IMR-90 (cell line): ENCODE results near the gene WDR46. TPM values are rescaled to one million over a fixed set of nuclear protein-coding genes. Genes with fewer than 3 reads are reported as not detected.

Source experiments
- ATAC-seq: fragments of 200-7000 bp; cut with Tn5 transposase; 2 replicates; pipeline ENCODE4 v1.9.1; 2020; ENCODE audit warnings: low read depth, mild to moderate bottlenecking, moderate library complexity
- BruUV-seq: library from RNA; stranded (reverse); fragments of 400-500 nt; replicated peaks from 2 replicates; lab custom pipeline; 2021; lab: Mats Ljungman, UMichigan
- CTCF ChIA-PET: fragments of 300-600 bp; formaldehyde crosslinking; extraction: SDS; loops from one replicate; lab custom pipeline; 2021; ENCODE audit warnings: antibody characterized with exemption; lab: Yijun Ruan, JAX
- POLR2A ChIA-PET: fragments of 300-600 bp; sonication (Branson Sonifier 250); formaldehyde crosslinking; loops from one replicate; lab custom pipeline; 2022; ENCODE audit warnings: antibody characterized with exemption; ENCODE audit not compliant: unreplicated experiment; lab: Charles Lee
- DNase-seq: peaks from one replicate; pipeline ENCODE4 v3.0.0; 2013
- H2AFZ ChIP-seq: replicated peaks from 2 replicates; pipeline ENCODE3; 2013; ENCODE audit warnings: low read length, mild to moderate bottlenecking; ENCODE audit not compliant: poor library complexity
- H2AK5ac ChIP-seq: 2 replicates; pipeline ENCODE4 v1.6.1; 2013; ENCODE audit warnings: low read depth, low read length, inconsistent platforms
- H2AK9ac ChIP-seq: replicated peaks from 2 replicates; pipeline ENCODE3; 2013; ENCODE audit warnings: mild to moderate bottlenecking, low read depth, low read length, moderate library complexity; ENCODE audit not compliant: poor library complexity
- H2BK120ac ChIP-seq: 2 replicates; pipeline ENCODE4 v1.6.1; 2013; ENCODE audit warnings: low read depth, low read length, inconsistent platforms
- H2BK15ac ChIP-seq: 3 replicates; pipeline ENCODE4 v1.6.1; 2013; ENCODE audit warnings: low read depth, low read length, inconsistent platforms
- H2BK20ac ChIP-seq: 2 replicates; pipeline ENCODE4 v1.6.1; 2013; ENCODE audit warnings: low read depth, mild to moderate bottlenecking, inconsistent platforms, low read length, moderate library complexity
- H2BK5ac ChIP-seq: 2 replicates; pipeline ENCODE4 v1.6.1; 2013; ENCODE audit warnings: mild to moderate bottlenecking, low read depth, low read length, inconsistent platforms; ENCODE audit not compliant: poor library complexity, severe bottlenecking
- H3K14ac ChIP-seq: replicated peaks from 2 replicates; pipeline ENCODE4 v1.6.1; 2013; ENCODE audit warnings: low read depth, low read length, inconsistent platforms
- H3K18ac ChIP-seq: 2 replicates; pipeline ENCODE4 v1.6.1; 2013; ENCODE audit warnings: low read depth, low read length, control low read depth
- H3K23ac ChIP-seq: 2 replicates; pipeline ENCODE4 v1.6.1; 2013; ENCODE audit warnings: low read depth, low read length, inconsistent platforms
- H3K27ac ChIP-seq: 2 replicates; pipeline ENCODE4 v1.5.1; 2013; ENCODE audit warnings: mild to moderate bottlenecking, control low read depth, low read length; ENCODE audit not compliant: insufficient read depth
- H3K27me3 ChIP-seq: 2 replicates; pipeline ENCODE4 v1.6.1; 2013; ENCODE audit warnings: low read length; ENCODE audit not compliant: control insufficient read depth, insufficient read depth
- H3K36me3 ChIP-seq: 2 replicates; pipeline ENCODE4 v1.6.1; 2013; ENCODE audit warnings: low read length, mixed read lengths; ENCODE audit not compliant: control insufficient read depth, insufficient read depth
- H3K4ac ChIP-seq: 2 replicates; pipeline ENCODE4 v1.6.1; 2013; ENCODE audit warnings: low read depth, low read length, inconsistent platforms
- H3K4me1 ChIP-seq: 2 replicates; pipeline ENCODE4 v1.6.1; 2013; ENCODE audit warnings: low read length, mixed read lengths; ENCODE audit not compliant: control insufficient read depth, insufficient read depth
- H3K4me2 ChIP-seq: 2 replicates; pipeline ENCODE4 v1.6.1; 2013; ENCODE audit warnings: low read depth, mild to moderate bottlenecking, control low read depth, low read length, moderate library complexity
- H3K4me3 ChIP-seq: 2 replicates; pipeline ENCODE4 v1.5.1; 2013; ENCODE audit warnings: low read depth, mild to moderate bottlenecking, control low read depth, low read length, moderate library complexity; ENCODE audit not compliant: insufficient read depth
- H3K56ac ChIP-seq: 2 replicates; pipeline ENCODE4 v1.6.1; 2013; ENCODE audit warnings: low read length, inconsistent platforms; ENCODE audit not compliant: insufficient read depth; ENCODE audit errors: extremely low read depth
- H3K79me1 ChIP-seq, 2 experiments: 2 replicates each; pipeline ENCODE4 v1.6.1; 2013; ENCODE audit warnings: low read length in 2 of 2, inconsistent platforms in 1 of 2, low read depth in 1 of 2
- H3K9ac ChIP-seq: 2 replicates; pipeline ENCODE4 v1.6.1; 2013; ENCODE audit warnings: low read depth, low read length, control low read depth
- H3K9me1 ChIP-seq: 2 replicates; pipeline ENCODE4 v1.6.1; 2013; ENCODE audit warnings: low read length, inconsistent platforms; ENCODE audit not compliant: insufficient read depth
- H3K9me3 ChIP-seq: 2 replicates; pipeline ENCODE4 v1.6.1; 2013; ENCODE audit warnings: low read length; ENCODE audit not compliant: control insufficient read depth, insufficient read depth
- H4K20me1 ChIP-seq: 2 replicates; pipeline ENCODE4 v1.6.1; 2013; ENCODE audit warnings: low read length, inconsistent platforms; ENCODE audit not compliant: insufficient read depth
- H4K5ac ChIP-seq: 2 replicates; pipeline ENCODE4 v1.6.1; 2013; ENCODE audit warnings: mild to moderate bottlenecking, low read depth, low read length, control low read depth
- H4K8ac ChIP-seq, 2 experiments: 2 replicates each; pipeline ENCODE4 v1.6.1; 2013; ENCODE audit warnings: low read depth in 2 of 2, low read length in 2 of 2, control low read depth in 1 of 2, inconsistent platforms in 1 of 2
- H4K91ac ChIP-seq: 2 replicates; pipeline ENCODE4 v1.6.1; 2013; ENCODE audit warnings: low read depth, low read length, inconsistent platforms; ENCODE audit not compliant: insufficient read depth
- CHD1 ChIP-seq: IDR thresholded peaks from 2 replicates; pipeline ENCODE4 v1.6.1; 2012; ENCODE audit warnings: low read depth, low read length, improper control_type of control experiment
- FOS ChIP-seq: fragments of 150-350 bp; IDR thresholded peaks from 2 replicates; pipeline ENCODE4 v1.6.1; 2016; ENCODE audit warnings: low read depth, low read length
- MXI1 ChIP-seq: IDR thresholded peaks from 2 replicates; pipeline ENCODE4 v1.6.1; 2012; ENCODE audit warnings: low read depth, mild to moderate bottlenecking, low read length, moderate library complexity, borderline replicate concordance
- NFE2L2 ChIP-seq: fragments of 150-350 bp; IDR thresholded peaks from 2 replicates; pipeline ENCODE4 v1.6.1; 2016; ENCODE audit warnings: low read depth, mild to moderate bottlenecking, low read length
- POLR2A ChIP-seq: IDR thresholded peaks from 2 replicates; pipeline ENCODE4 v1.6.1; 2012; ENCODE audit warnings: mild to moderate bottlenecking, low read depth, low read length
- RAD21 ChIP-seq: IDR thresholded peaks from 2 replicates; pipeline ENCODE4 v1.6.1; 2012; ENCODE audit warnings: low read length, improper control_type of control experiment
- RCOR1 ChIP-seq: IDR thresholded peaks from 2 replicates; pipeline ENCODE4 v1.6.1; 2012; ENCODE audit warnings: mild to moderate bottlenecking, low read length, improper control_type of control experiment; ENCODE audit not compliant: insufficient replicate concordance
- RFX5 ChIP-seq: IDR thresholded peaks from 2 replicates; pipeline ENCODE4 v1.8.0; 2012; ENCODE audit warnings: low read depth, mild to moderate bottlenecking, low read length, moderate library complexity
- WGBS, 2 experiments: methylation state at CpG; one replicate each; pipeline versions ENCODE4 v1.1.5 to v1.1.7; 2013; ENCODE audit warnings: missing lambda C conversion rate in 2 of 2; ENCODE audit not compliant: insufficient read length in 1 of 2; ENCODE audit errors: extremely low coverage in 2 of 2; 5-methylcytosine and 5-hydroxymethylcytosine counted together
- dilution Hi-C: fragments of 300-500 bp; cut with HindIII; formaldehyde crosslinking; loops from one replicate; pipeline ENCODE4 v1.14.3; 2018; ENCODE audit warnings: low sequenced_read_pairs; ENCODE audit not compliant: unreplicated experiment
- in situ Hi-C: fragments of 300-500 bp; cut with MboI; formaldehyde crosslinking; loops from 3 replicates; pipeline ENCODE4 v1.14.3; 2019; ENCODE audit warnings: low sequenced_read_pairs, inconsistent platforms, mixed read lengths
- intact Hi-C: fragments of 100-400 bp; cut with micrococcal nuclease; formaldehyde crosslinking; loops from 2 replicates; pipeline ENCODE4 v1.10.0; 2022
- polyA plus RNA-seq, 3 experiments: library from polyadenylated mRNA; depleted of rRNA; stranded (reverse); fragments of >200 nt; gene quantifications; 2 replicates each; pipeline ENCODE4 v1.2.3, GENCODE V29; 2012; ENCODE audit warnings: low replicate concordance in 1 of 3
- total RNA-seq: library from RNA; depleted of rRNA; stranded (reverse); fragments of >200 nt; gene quantifications from 2 replicates; pipeline ENCODE4 v1.2.3, GENCODE V29; 2012
- TF ChIP-seq, protein P1 (sequence below): fragments of 150-350 bp; IDR thresholded peaks from 2 replicates; pipeline ENCODE4 v1.6.1; 2017; ENCODE audit warnings: mild to moderate bottlenecking, antibody characterized with exemption, low read length, low read depth
- TF ChIP-seq, protein P2 (sequence below): conservative IDR thresholded peaks from 2 replicates; pipeline ENCODE4 v1.5.1; 2012; ENCODE audit warnings: mild to moderate bottlenecking, low read depth, low read length, improper control_type of control experiment

The WDR46 gene
- total and polyA plus RNA-seq, 2 of the 4 experiments (the other 2 are of a cell fraction) = 73.8 to 81.6 TPM

DNA sequence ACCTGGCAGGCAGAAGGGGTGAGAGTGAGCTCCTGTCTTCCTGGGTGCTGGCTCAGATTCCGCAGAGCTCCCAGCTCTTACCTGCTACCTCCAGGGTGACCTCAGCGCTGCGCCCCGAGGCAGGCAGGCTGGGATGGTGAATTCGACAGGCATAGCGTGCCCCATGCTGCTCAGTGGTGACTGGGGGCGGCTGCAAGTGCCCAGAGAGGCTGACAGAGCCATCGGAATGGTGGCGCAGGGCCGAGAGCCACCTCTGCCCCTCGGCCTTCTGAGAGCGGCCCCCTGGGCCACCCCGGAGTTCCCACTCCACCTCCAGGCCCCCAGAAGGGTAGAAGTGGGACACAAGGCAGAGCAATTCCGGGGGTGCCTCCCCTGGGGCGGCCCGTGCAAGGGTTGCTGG lies 15.2 kb upstream of the WDR46 start:
- no peak overlapping the region for H3K14ac ChIP-seq
- no peak overlapping the region for H3K4ac ChIP-seq
- no peak overlapping the region for H4K91ac ChIP-seq
- CTCF ChIA-PET = no interaction called here
- WGBS, 2 experiments = 90% methylated on average over 5 of the region's 16 CpGs; no CpG with 5 or more reads in 1 of the 2 experiments
- POLR2A ChIA-PET = no interaction called here
- intact Hi-C loops (no loop called here), dilution Hi-C loops (no loop called here), in situ Hi-C loops (no loop called here)
- no peak overlapping the region for H2AFZ ChIP-seq
- no peak overlapping the region for H3K27ac ChIP-seq
- no peaks in the 10 kb centered on the region for H3K4me1 ChIP-seq
- H3K36me3 ChIP-seq = peaks cover 19% of the 10 kb centered on the region
- no peak overlapping the region for H2BK120ac ChIP-seq
- peaks cover 22% of the 10 kb centered on the region for H4K20me1 ChIP-seq
- no peak overlapping the region for H2BK20ac ChIP-seq
- H3K79me1 ChIP-seq = peaks cover 17 to 54% of the 10 kb centered on the region in 2 experiments
- DNase-seq = no peak
- no TSS peak for BruUV-seq
- no peak overlapping the region for H4K5ac ChIP-seq
- no peak overlapping the region for H2AK5ac ChIP-seq
- no peaks in the 10 kb centered on the region for H3K27me3 ChIP-seq
- no peak overlapping the region for H3K4me2 ChIP-seq
- H2BK15ac ChIP-seq = no peak overlapping the region
- no peak overlapping the region for H2BK5ac ChIP-seq
- TF ChIP-seq NFE2L2 (no peak), RAD21 (no peak), RFX5 (no peak), FOS (no peak), POLR2A (no peak), CHD1 (no peak), MXI1 (no peak), RCOR1 (no peak)
- TF ChIP-seq, protein P1, sequence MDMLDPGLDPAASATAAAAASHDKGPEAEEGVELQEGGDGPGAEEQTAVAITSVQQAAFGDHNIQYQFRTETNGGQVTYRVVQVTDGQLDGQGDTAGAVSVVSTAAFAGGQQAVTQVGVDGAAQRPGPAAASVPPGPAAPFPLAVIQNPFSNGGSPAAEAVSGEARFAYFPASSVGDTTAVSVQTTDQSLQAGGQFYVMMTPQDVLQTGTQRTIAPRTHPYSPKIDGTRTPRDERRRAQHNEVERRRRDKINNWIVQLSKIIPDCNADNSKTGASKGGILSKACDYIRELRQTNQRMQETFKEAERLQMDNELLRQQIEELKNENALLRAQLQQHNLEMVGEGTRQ = no peak
- TF ChIP-seq, protein P2, sequence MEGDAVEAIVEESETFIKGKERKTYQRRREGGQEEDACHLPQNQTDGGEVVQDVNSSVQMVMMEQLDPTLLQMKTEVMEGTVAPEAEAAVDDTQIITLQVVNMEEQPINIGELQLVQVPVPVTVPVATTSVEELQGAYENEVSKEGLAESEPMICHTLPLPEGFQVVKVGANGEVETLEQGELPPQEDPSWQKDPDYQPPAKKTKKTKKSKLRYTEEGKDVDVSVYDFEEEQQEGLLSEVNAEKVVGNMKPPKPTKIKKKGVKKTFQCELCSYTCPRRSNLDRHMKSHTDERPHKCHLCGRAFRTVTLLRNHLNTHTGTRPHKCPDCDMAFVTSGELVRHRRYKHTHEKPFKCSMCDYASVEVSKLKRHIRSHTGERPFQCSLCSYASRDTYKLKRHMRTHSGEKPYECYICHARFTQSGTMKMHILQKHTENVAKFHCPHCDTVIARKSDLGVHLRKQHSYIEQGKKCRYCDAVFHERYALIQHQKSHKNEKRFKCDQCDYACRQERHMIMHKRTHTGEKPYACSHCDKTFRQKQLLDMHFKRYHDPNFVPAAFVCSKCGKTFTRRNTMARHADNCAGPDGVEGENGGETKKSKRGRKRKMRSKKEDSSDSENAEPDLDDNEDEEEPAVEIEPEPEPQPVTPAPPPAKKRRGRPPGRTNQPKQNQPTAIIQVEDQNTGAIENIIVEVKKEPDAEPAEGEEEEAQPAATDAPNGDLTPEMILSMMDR = no peak
- no peak overlapping the region for H3K23ac ChIP-seq
- no peak overlapping the region for H3K18ac ChIP-seq
- H3K9ac ChIP-seq = no peak overlapping the region
- no peak overlapping the region for H3K56ac ChIP-seq
- no peaks in the 10 kb centered on the region for H3K9me1 ChIP-seq
- no peak overlapping the region for H2AK9ac ChIP-seq
- ATAC-seq = no peak
- no peak overlapping the region for H4K8ac ChIP-seq
- H3K9me3 ChIP-seq = no peaks in the 10 kb centered on the region
- H3K4me3 ChIP-seq = no peak overlapping the region
